ENCODE results near the gene SRSF3. TPM values are rescaled to one million over a fixed set of nuclear protein-coding genes. Genes with fewer than 3 reads are reported as not detected.

SRSF3 gene
- total and polyA plus RNA-seq, 9 of the 15 experiments (the other 6 are each of a cell fraction or from before 2014, with no cell fraction given): 337 to 1,200 (median 518) TPM

- H4K20me1 ChIP-seq (replicated peaks; ENCODE audit: control insufficient read depth, insufficient read depth, low read length): no peaks in the 10 kb centered on the region
- ChIA-PET POLR2A (interaction anchor here (1.0 kb wide), 1 partner anchor 20 kb away, joined by 4 read pairs; no protein-coding TSS in a partner anchor), CTCF (ENCODE audit: low intra/inter-chr PET ratio) (no interaction called here)
- no TSS peak for BruUV-seq (replicated peaks)
- TF ChIP-seq, protein P1, sequence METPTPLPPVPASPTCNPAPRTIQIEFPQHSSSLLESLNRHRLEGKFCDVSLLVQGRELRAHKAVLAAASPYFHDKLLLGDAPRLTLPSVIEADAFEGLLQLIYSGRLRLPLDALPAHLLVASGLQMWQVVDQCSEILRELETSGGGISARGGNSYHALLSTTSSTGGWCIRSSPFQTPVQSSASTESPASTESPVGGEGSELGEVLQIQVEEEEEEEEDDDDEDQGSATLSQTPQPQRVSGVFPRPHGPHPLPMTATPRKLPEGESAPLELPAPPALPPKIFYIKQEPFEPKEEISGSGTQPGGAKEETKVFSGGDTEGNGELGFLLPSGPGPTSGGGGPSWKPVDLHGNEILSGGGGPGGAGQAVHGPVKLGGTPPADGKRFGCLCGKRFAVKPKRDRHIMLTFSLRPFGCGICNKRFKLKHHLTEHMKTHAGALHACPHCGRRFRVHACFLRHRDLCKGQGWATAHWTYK (CRISPR knock-in tag; IDR thresholded peaks at IDR 0.05): no peak
- TF ChIP-seq CBX3 (IDR thresholded peaks at IDR 0.05; ENCODE audit: borderline replicate concordance in 1 of 2, low read length in 2 of 2) (peak in 1 of 2 experiments; percentile 65; a peak in 1 of 3 replicates), ZNF316 (IDR thresholded peaks at IDR 0.05) (0 out of 2 replicates have a peak, but pooled peaks have one; percentile 43), HNRNPH1 (optimal IDR thresholded peaks at IDR 0.05; ENCODE audit: low read depth, low read length) (no peak), RBM25 (IDR thresholded peaks at IDR 0.05; ENCODE audit: low read depth, low read length, severe bottlenecking) (peak; percentile 96), ZNF184 (CRISPR knock-in tag; IDR thresholded peaks at IDR 0.05) (peak; percentile 98), TRIM28 (IDR thresholded peaks at IDR 0.05) (peak; percentile 69; the same call in 1 of the 2 replicates), ETS2 (tag; IDR thresholded peaks at IDR 0.05; ENCODE audit: borderline replicate concordance, poor library complexity, severe bottlenecking) (no peak), BCOR (IDR thresholded peaks at IDR 0.05) (peak; percentile 33; the same call in 1 of the 2 replicates)
- H3K79me2 ChIP-seq (ENCODE audit: control insufficient read depth, insufficient read depth, low read length): no peaks in the 10 kb centered on the region
- no peaks in the 10 kb centered on the region for H3K9me3 ChIP-seq (replicated peaks; ENCODE audit: control insufficient read depth, insufficient read depth, low read depth, low read length)
- no peaks in the 10 kb centered on the region for H3K36me3 ChIP-seq (ENCODE audit: control insufficient read depth, insufficient read depth, low read length)
- ATAC-seq: no peak
- no peak overlapping the region for H3K27ac ChIP-seq (ENCODE audit: extremely low read depth, low read depth, low read length)
- peaks cover 16 to 19% of the 10 kb centered on the region in 2 experiments; a peak in 3 of 5 replicates for H3K4me1 ChIP-seq (replicated peaks in 1 of 2; ENCODE audit: control insufficient read depth in 2 of 2, insufficient read depth in 2 of 2, low read length in 2 of 2)
- H3K4me3 ChIP-seq: no peak overlapping the region
- no peak overlapping the region for H3K9ac ChIP-seq (ENCODE audit: insufficient read depth in 1 of 2, low read depth in 2 of 2, low read length in 2 of 2)
- DNase-seq (ENCODE audit: extremely low read depth in 1 of 4, low spot score in 3 of 4): no peak
- H3K27me3 ChIP-seq (ENCODE audit: control insufficient read depth in 2 of 2, insufficient read depth in 2 of 2, low read length in 2 of 2): no peaks in the 10 kb centered on the region
- H2AFZ ChIP-seq (ENCODE audit: low read depth, low read length): no peak overlapping the region
- in situ Hi-C loops (cut with MboI) (no loop called here), intact Hi-C loops (cut with micrococcal nuclease) (no loop called here)
- no peaks in the 10 kb centered on the region for H3K9me1 ChIP-seq (ENCODE audit: control insufficient read depth, insufficient read depth, low read length)
- no peak overlapping the region for H3K4me2 ChIP-seq (ENCODE audit: insufficient read depth, low read length)
- no peak for FAIRE-seq
Observed at GRCh38 chr6:36574679-36575078, 19.5 kb upstream of the SRSF3 start.
